HG03342 (cell line): ENCODE measurements around the gene PLCG2.
"Not testable (repeated sequence)": the region's sequence is repeated elsewhere in the genome, so short reads cannot be mapped to it uniquely, and the experiment has no call there.

Experiments used
- ATAC-seq: cut with Tn5 transposase; IDR thresholded peaks from one replicate; pipeline ENCODE4 v1.9.1; 2021; ENCODE audit warnings: mild to moderate bottlenecking, moderate library complexity; ENCODE audit not compliant: unreplicated experiment

The PLCG2 gene

DNA sequence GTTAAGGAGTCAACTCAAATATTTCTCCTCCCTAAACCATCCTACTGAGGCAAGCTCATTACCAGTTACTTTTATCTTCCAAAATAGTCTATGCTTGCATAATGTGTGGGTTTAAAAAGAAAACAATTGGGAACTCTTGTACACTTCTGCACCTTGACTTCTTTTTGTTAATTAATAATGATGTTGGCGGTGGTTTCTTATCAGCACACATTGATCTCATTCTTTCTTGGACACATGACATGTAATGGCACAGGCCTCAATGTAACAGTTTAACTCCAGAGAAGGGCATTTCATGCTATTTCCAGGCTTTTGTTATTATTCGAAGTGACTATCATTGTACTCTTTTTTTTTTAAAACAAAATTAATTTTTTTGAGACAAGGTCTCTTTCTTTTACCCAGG lies 7.8 kb downstream of the PLCG2 start:
- no peak for ATAC-seq

DNA sequence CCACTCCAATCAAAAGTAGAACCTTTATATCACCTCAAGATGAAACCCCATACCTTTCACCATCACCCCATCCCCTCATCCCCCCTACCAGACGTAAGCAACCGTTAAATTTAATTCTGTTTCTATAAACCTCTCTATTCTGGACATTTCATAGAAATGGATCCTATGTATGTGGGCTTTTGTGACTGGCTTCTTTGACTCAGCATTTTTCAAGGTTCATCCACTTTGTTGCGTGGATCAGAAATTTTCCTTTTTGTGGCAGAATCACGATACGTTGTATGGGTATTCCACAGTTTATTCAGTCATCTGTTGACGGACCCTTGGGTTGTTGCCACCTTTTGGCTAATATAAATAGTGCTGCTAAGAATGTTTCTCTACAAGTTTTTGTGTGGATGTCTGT lies 8.6 kb downstream of the PLCG2 start:
- ATAC-seq, result no peak

DNA sequence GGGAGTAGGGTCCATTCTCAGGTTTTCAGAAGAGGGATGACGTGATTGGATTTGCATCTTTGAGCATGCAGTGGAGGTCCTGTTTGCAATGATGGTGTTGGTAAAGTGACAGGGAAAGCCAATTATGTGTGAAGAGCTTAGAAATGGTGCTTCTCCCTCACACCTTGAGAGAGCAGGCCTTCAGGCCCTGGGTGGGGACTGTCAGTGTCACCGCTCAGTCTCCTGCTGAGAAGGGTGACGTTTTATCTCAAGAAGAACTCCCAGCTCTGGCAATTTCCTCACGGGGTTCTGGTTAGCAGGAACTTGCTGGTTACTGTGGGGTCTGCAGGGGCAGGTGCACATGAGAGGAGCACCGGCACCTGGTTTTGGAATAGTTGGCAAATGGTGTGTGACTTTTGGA lies 11.2 kb downstream of the PLCG2 start:
- no peak for ATAC-seq

DNA sequence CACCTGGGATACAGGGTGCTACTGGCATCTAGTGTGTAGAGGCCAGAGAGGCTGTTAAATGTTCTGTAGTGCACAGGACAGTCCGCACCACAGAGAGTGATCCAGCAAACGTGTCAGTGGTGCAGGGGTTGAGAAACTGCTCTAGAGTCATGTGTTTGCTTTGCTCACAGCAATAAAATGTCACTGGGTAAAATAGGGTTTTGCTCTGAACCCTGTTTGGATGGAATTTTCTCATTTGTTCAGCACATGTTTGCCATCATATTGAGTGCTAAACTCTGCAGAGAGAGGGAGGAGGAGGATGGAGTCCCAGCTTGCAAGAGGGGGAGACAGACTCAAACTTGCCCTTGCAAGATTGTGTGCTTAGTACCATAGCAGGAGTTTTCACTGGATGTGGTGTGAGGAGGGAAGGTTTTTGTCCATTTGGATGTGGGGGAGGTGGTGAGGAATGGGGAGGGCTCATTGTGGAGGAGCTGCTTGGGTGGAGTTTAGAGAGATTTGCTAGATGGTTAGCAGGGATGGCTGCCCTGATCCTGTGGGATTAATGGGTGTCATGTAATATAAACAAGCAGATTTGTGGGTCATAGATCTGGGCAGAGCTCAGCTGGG lies 11.8 kb downstream of the PLCG2 start:
- no peak for ATAC-seq

DNA sequence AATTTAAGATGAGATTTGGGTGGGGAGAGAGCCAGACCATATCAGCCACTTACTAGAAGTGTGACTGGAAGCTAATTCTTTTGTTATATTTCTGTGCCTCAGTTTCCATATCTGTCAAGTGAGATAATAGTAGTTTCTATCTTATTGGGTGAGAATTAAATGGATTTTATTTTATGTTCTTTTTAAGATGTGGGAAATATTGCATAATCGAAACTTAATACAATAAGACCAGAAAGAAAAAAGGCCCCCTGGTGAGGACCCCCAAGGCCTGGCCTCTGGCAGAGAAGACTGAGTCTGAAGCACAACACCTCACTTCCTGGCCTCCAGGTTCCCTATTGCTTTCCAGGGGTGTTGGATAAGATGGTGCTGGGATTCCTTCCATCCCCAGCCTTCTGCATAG lies 13.7 kb downstream of the PLCG2 start:
- no peak for ATAC-seq

DNA sequence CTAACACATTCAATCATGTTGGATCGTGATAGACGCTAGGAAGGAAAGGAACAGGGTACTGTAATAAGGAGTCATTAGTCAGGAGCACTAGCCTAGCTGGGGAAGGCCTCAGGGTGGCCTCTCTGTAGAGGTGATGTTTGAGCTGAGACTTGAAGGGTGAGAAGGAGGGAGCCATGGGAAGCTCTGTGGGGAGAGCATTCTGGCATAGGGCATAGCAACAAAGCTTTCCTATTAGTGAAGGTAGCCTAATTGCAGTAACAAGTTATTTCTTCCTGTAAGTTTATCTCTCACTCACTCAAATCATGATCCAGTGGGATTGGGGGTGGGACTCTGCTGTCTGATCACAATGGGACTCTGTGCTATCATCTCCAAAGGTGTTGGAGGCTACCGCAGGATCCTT lies 16.1 kb downstream of the PLCG2 start:
- no peak for ATAC-seq

DNA sequence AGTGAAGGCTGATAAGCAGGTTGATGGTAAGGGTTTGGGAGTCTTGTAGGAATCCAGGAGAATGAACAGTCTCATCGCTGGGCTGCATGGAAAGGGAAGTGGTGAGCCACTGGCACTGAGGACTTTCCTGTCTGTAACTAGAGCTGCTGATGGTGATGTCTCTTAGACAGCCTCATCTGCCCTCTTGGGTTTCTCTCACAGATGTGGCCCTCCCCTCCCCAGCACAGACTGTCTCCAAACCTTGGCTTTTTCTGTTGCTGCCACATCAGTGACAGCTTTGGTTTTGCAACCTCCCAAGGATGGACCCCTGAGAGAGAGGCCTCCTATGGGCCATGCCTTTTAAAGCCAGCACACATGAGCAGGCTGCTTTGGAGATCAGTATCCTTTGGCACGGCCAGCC lies 16.9 kb downstream of the PLCG2 start:
- no peak for ATAC-seq

DNA sequence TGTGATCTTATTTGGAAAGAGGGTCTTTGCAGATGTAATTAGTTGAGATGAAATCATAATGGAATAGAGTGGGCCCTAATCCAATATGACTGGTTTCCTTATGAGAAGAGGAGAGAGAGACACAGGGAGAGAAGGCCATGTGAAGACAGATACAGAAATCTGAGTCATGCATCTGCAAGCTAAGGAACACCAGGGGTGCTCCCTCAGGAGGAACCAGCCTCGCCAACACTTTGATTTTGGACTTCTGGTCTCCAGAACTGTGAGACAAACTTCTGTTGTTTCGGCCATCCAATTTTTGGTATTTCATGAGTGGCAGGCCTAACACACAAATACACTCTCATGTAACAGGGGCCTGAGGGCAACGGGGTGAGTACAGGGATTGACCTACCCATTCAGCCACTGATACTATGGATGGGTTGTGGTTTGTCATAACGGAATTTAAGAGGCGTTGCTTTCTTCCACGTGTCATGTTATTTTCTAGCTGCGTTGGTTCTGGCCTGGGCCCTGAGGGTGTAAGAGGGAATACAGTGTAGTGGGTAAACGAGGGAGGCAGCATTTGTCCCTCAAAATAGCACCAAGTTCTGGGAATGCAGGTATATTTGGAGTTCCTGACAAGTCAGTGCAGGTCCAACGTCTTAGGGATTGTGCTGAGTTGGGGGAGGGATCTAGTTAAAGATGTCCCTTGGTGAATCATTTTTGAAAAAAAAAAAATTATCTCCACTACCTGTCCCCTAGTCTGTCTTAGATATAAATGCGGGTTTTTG lies 17.7 kb downstream of the PLCG2 start:
- ATAC-seq, result no peak

DNA sequence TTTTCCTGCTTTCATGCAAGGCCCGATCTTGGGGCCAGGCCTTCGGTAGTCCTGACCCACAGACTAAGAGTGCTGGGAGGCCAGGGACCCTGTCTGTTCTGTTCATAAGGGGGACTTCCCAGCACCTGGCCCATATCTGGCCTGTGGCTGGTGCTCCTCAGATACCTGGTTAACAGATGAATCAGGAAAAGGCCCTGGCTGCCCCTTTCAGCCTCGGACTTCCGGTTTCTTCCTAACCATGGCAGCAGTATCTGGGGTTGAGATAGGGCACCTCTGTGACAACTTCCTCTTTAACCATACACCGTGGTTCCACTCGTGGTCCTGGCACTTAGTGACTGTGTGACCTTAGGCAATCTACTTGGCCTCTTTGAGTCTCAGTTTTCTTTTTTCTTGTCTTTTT lies 18.4 kb downstream of the PLCG2 start:
- peak; percentile 46 for ATAC-seq

DNA sequence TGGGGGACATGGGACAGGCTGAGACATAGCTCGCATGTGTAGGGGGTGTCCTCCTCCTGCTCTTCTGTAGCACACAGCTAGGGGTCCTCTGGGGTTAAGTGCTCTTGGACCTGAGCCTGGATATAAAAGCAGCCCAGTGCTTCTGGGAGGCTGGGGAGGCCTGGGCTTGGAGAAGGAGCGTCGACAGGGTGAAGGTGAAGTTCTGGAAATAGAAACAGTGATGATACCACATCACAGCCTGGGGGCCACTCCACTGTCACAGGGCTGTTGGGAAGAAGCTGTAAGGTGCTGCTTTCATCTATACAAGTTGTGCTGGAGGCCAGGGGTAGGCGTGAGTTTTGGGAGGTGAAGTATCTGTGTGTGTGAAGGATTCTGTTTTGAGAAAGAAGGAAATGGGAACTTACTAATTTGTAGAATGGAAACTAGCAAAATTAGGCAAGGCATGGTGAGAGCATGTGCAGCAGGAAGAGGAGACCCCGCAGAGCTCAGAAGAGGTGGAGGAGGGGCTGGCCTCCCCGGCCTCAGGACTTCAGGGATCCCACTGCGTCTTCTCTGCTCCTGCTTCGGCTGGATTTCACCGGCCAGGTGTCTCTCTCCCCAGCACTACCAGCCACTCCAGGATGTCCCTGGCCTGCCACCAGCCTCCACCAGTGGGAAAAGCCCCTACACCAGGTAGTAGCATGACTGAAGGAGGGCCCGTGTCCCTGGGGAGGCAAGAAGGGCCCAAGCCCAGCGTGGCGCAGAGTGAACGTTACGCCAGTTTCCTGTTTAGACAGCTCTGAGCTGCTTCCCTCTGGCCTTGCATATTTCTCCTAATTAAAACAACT lies 19.4 kb downstream of the PLCG2 start:
- peak; percentile 52 for ATAC-seq

DNA sequence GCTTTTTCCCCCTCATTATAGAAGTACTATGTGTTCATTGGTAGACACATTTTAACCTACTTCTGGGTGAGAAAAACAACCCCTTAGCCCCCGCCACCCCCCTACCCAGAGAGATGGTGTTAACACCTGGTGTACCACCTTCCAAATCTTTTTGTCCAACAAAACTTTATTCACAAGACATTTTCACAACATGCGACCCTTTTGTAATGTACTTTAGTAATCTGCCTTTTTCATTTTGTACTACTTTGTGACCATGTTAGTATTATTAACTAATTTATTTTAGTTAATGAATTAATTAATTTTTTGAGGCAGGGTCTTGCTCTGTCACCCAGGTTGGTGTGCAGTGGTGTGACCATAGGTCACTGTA lies 20.0 kb downstream of the PLCG2 start:
- ATAC-seq, result no peak

DNA sequence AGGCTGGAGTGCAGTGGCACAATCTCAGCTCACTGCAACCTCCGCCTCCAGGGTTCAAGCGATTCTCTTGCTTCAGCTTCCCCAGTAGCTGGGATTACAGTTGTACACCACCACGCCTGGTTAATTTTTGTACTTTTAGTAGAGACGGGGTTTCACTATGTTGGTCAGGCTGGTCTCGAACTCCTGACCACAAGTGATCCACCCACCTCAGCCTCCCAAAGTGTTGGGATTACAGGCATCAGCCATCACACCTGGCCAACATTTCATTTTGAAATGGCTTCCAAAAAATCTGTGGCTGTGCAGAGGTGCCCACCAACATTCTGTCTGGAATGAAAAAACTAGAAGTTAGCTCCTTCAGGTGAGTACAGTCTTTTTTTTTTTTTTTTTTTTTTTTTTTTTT lies 22.6 kb downstream of the PLCG2 start:
- not testable (repeated sequence) for ATAC-seq

DNA sequence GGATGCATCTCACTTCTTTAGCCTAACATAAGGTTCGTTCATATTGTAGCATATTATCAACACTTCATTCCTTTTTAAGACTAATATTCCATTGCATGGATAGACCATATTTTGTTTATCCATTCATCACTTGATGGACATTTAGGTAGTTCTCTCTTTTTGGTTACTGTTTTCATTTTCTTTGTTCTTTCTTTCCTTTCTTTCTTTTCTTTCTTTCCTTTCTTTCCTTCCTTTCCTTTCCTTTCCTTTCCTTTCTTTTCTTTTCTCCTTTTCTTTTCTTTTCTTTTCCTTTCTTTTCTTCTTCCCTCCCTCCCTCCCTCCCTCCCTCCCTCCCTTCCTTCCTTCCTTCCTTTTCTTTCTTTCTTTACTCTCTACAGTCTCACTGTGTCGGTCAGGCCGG lies 24.2 kb downstream of the PLCG2 start:
- no peak for ATAC-seq

DNA sequence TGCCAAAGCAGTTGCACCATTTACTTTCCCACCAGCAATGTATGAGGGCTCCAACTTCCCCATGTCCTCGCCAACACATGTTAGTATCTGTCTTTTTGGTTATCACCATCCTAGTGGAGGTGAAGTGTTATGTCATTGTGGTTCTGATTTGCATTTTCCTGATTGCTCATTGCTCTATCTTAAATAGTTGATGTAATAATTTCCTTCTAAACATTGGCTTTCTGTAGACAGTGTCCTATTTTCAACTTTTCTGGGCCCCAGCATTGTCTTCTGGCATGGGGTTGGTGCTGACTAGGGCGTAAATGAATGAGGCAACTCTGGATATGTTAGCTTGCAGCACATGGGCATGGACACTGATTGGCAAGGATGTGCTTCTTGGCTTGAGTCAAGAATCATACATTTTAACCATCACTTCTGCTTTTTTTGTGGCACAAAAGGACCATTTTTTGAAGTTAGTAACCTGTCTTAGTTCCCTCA lies 25.1 kb downstream of the PLCG2 start:
- ATAC-seq, result no peak

DNA sequence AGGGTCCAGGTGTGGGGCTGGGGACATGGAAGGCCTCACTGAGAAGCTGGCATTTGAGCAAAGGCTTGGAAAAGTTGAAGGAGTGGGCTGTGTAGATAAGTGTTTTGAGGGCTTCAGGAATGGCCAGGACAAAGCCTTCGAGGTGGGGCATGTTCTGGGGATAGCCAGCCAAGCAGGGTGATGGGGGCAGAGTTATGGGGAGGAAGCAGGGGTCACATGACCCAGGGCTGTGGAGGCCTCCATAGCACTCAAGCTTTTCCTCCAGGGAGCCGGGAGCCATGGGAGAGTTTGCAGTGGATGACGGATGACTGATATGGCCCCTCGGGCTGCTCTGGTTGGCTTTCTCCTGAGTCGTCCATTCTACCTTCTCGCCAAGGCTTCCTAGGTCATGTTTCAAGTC lies 27.6 kb downstream of the PLCG2 start:
- ATAC-seq, result no peak

DNA sequence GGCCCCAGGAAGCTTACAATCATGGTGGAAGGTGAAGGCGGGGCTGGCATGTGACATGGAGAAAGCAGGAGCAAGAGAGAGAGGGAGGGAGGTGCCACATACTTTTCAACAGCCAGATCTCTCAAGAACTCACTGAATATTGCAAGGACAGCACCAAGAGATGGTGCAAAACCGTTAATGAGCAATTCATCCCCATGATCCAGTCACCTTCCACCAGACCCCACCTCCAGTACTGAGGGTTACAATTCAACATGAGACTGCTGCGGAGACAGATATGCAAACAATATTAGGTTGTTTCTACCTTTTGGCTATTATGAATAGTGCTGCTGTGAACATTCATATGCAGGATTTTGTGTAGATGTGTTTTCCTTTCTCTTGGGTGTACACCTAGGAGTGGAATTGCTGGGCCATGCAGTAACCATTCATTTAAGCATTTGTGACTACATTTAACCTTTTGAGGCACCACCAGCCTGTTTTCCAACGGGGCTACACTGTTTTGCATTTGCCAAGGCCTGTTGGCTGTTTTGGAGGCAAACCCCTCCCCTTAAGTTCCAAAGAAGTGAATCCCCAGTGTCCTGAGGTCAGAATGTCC lies 28.8 kb downstream of the PLCG2 start:
- ATAC-seq, result no peak

DNA sequence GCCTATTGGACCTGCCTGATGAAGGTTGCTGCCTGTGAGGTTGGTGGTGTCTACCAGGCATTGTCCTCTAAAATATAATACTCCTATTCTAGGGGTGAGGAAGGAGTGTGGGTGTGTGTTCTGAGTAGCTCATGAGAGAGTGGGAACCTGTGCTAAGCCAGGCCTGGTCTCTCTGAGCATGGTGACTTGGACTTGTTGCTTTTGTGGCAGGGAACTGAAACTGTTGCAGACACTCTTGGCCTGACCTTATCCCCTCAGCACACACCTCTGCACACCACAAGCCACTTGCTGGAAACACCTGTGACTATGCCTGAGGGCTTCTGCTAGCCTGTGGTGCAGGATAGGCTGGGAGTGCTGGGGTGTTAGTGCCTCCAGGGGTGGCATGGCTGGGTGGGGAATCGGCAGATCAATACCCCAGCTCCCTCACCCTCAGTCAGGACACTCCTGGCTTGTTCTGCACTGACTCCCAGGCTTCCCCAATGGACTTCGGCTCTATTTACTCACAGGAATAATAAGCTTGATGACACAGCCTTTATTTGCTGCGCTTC lies 29.9 kb downstream of the PLCG2 start:
- peak; percentile 70 for ATAC-seq

DNA sequence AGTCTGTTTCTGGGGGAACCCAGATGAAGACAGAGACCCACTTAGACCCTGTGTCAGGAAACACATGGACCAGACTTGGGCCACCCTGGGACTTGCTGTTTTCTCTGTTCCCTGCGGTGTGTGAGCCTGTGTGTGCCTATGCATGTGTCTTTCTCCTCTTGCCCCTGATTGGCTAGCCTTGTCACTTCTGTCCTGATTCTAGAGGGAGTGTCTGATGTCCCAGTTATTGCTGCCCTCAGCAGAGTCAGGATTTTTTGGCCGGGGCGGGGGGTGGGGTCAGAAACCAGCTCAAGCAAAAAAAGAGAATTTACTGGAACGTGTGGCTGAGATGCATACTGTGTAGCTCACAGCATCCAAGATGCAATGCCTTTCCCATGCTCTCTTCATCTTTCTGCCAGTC lies 30.5 kb downstream of the PLCG2 start:
- ATAC-seq, result no peak

DNA sequence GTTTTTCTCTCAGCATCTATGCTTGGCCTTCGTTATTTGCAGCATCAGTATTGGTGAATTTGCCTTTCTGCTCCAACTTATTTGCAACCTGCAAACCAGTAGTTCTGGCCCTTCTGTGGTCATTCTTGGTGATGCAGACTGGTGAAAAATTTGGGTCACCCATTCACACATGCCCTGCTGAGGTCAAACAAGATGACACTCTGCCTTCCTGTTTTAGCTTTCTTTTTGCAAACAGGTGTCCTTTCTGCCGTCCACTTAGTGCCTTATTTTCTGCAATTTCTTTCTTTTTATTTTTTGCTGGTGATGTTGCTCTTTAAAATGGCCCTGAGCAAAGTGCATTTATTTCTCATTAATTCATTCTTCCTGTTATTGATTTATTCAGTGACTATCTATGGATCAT lies 31.3 kb downstream of the PLCG2 start:
- no peak for ATAC-seq

DNA sequence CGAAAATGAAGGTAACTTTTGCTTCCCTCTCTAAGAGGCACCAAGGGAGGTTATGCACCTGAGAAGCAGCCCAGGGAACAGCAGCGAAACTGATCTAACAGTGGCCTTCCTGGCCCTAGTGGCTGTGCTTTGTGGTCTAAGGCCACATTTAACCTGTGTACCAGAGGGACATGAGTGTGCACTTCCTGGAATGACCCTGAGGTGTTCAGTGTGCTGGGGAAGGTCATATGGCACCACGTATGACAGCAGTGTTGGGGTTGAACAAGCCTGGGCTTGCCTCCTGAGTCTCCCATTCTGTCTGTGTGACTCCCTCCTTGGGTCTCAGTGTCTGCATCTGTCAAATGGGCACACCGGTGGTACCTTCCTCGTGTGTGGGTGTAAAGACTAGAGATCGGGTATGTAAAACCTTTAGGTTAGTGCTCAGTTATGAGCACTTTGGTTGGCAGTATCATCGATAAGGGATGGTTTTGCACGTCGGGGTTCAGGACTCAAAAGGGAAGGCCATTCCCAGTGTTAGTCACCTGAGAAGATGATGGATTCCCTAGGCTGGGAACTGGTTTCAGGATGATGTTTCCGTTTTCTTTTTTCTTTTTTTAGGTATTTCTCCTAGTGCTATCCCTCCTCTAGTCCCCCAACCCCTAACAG lies 31.9 kb downstream of the PLCG2 start:
- peak; percentile 28 for ATAC-seq

DNA sequence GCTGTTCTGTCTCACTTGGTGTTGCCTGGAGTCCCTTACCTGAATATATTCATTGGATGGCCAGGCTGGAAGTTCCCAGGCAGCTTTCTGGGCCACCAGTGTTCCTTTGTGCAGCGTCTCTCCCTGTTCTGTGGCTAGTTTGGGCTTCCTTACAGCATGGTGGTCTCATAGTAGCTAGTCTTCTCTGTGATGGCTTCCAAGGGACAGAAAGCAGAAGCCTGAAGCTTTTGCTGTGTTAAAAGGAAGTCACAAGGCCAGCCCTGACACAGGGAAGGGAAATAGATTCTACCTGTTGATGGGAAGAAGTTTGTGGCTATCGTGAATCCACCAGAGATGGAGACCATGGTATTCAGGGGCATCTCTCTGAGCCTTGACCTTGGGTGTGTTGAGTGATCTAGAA lies 34.6 kb downstream of the PLCG2 start:
- no peak for ATAC-seq
